ENCODE measurements around the gene AK3. TPM values are rescaled to one million over a fixed set of nuclear protein-coding genes. Genes with fewer than 3 reads are reported as not detected.
"Not testable (repeated sequence)": the region's sequence is repeated elsewhere in the genome, so short reads cannot be mapped to it uniquely, and the experiment has no call there.

Gene AK3
- total RNA-seq, 2 donors from 2014 or later = 51.5 to 59.8 TPM

- no peaks in the 10 kb centered on the region for H3K27me3 ChIP-seq (ENCODE audit: control insufficient read depth, insufficient read depth, low read length, poor library complexity, severe bottlenecking)
- no peak overlapping the region for H3K27ac ChIP-seq (ENCODE audit: low read depth, low read length)
- Mint-ChIP-seq H3K27ac (no peak overlapping the region), H3K9me3 (no peaks in the 10 kb centered on the region), H3K4me3 (no peak overlapping the region), H3K4me1 (peaks cover 13% of the 10 kb centered on the region), H3K27me3 (ENCODE audit: insufficient read depth) (peaks cover 19% of the 10 kb centered on the region), H3K36me3 (ENCODE audit: low read depth) (no peaks in the 10 kb centered on the region)
- TF ChIP-seq, protein P1, sequence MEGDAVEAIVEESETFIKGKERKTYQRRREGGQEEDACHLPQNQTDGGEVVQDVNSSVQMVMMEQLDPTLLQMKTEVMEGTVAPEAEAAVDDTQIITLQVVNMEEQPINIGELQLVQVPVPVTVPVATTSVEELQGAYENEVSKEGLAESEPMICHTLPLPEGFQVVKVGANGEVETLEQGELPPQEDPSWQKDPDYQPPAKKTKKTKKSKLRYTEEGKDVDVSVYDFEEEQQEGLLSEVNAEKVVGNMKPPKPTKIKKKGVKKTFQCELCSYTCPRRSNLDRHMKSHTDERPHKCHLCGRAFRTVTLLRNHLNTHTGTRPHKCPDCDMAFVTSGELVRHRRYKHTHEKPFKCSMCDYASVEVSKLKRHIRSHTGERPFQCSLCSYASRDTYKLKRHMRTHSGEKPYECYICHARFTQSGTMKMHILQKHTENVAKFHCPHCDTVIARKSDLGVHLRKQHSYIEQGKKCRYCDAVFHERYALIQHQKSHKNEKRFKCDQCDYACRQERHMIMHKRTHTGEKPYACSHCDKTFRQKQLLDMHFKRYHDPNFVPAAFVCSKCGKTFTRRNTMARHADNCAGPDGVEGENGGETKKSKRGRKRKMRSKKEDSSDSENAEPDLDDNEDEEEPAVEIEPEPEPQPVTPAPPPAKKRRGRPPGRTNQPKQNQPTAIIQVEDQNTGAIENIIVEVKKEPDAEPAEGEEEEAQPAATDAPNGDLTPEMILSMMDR (conservative IDR thresholded peaks at IDR 0.05) = no peak
- H3K9ac ChIP-seq (ENCODE audit: extremely low read depth, low read length, poor library complexity, severe bottlenecking) = no peak overlapping the region
- no peak for DNase-seq
- no peak overlapping the region for H3K4me3 ChIP-seq (ENCODE audit: low read length)
- H3K9me3 ChIP-seq (ENCODE audit: control insufficient read depth, low read length) = no peaks in the 10 kb centered on the region
- H3K4me1 ChIP-seq (ENCODE audit: control insufficient read depth, insufficient read depth, low read length) = no peaks in the 10 kb centered on the region
- no peaks in the 10 kb centered on the region for H3K36me3 ChIP-seq (ENCODE audit: control insufficient read depth, insufficient read depth, low read length)
- 98 to 100% methylated on average over 1 to 4 of the region's 4 CpGs for WGBS, 2 experiments (ENCODE audit: insufficient coverage in 1 of 2, insufficient read length in 1 of 2)
Measured at GRCh38 chr9:4786599-4786998, 45.6 kb upstream of the AK3 start.

DNA sequence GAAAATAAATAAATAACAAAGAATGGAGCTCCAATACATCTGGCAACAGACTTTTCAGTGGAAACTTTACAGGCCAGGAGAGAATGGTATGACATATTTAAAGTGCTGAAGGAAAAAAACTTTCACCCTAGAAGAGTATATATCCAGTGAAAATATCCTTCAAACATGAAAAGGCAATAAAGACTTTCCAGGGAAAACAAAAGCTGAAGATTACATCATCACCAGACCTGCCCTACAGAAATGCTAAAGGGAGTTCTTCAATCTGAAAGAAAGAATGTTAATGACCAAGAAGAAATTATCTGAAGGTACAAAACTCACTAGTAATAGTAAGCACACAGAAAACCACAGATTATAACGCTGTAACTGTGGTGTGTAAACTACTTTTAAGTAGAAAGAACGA is 43.4 kb upstream of the AK3 start:
- H3K27me3 Mint-ChIP-seq (ENCODE audit: insufficient read depth) = peaks cover 3% of the 10 kb centered on the region
- no peak for DNase-seq
- Histone ChIP-seq H3K4me3 (ENCODE audit: low read length) (no peak overlapping the region), H3K36me3 (ENCODE audit: control insufficient read depth, insufficient read depth, low read length) (no peaks in the 10 kb centered on the region), H3K9ac (ENCODE audit: extremely low read depth, low read length, poor library complexity, severe bottlenecking) (no peak overlapping the region), H3K9me3 (ENCODE audit: control insufficient read depth, low read length) (no peaks in the 10 kb centered on the region), H3K27me3 (ENCODE audit: control insufficient read depth, insufficient read depth, low read length, poor library complexity, severe bottlenecking) (no peaks in the 10 kb centered on the region), H3K4me1 (ENCODE audit: control insufficient read depth, insufficient read depth, low read length) (no peaks in the 10 kb centered on the region), H3K27ac (ENCODE audit: low read depth, low read length) (no peak overlapping the region)
- TF ChIP-seq, protein P1 (conservative IDR thresholded peaks at IDR 0.05) = no peak
- WGBS, 2 experiments (ENCODE audit: insufficient coverage in 1 of 2, insufficient read length in 1 of 2) = no CpG with 5 or more reads among the region's 2 CpGs
- no peaks in the 10 kb centered on the region for H3K9me3 Mint-ChIP-seq
- H3K27ac Mint-ChIP-seq = no peak overlapping the region
- peaks cover 13% of the 10 kb centered on the region for H3K4me1 Mint-ChIP-seq
- H3K4me3 Mint-ChIP-seq = no peak overlapping the region
- H3K36me3 Mint-ChIP-seq (ENCODE audit: low read depth) = no peaks in the 10 kb centered on the region

- not testable (repeated sequence) for H3K27ac Mint-ChIP-seq; H3K27ac ChIP-seq (ENCODE audit: low read depth, low read length); H3K9me3 ChIP-seq (ENCODE audit: control insufficient read depth, low read length); H3K36me3 ChIP-seq (ENCODE audit: control insufficient read depth, insufficient read depth, low read length); H3K27me3 Mint-ChIP-seq (ENCODE audit: insufficient read depth); H3K9ac ChIP-seq (ENCODE audit: extremely low read depth, low read length, poor library complexity, severe bottlenecking); H3K4me1 ChIP-seq (ENCODE audit: control insufficient read depth, insufficient read depth, low read length); H3K36me3 Mint-ChIP-seq (ENCODE audit: low read depth); H3K9me3 Mint-ChIP-seq; DNase-seq; H3K4me3 ChIP-seq (ENCODE audit: low read length); H3K4me3 Mint-ChIP-seq; H3K27me3 ChIP-seq (ENCODE audit: control insufficient read depth, insufficient read depth, low read length, poor library complexity, severe bottlenecking)
- WGBS, 2 experiments (ENCODE audit: insufficient coverage in 1 of 2, insufficient read length in 1 of 2) = 93 to 100% methylated on average over 1 to 4 of the region's 4 CpGs
- H3K4me1 Mint-ChIP-seq = peaks cover 13% of the 10 kb centered on the region
Measured at GRCh38 chr9:4783191-4783590, 42.2 kb upstream of the AK3 start.

GRCh38 chr9:4781408-4781807 is 40.4 kb upstream of the AK3 start:
- H3K4me1 ChIP-seq (ENCODE audit: control insufficient read depth, insufficient read depth, low read length) = no peaks in the 10 kb centered on the region
- H3K9me3 ChIP-seq (ENCODE audit: control insufficient read depth, low read length) = no peaks in the 10 kb centered on the region
- WGBS, 2 experiments (ENCODE audit: insufficient coverage in 1 of 2, insufficient read length in 1 of 2) = 86% methylated on average over 2 of the region's 2 CpGs
- Mint-ChIP-seq H3K27me3 (ENCODE audit: insufficient read depth) (no peaks in the 10 kb centered on the region), H3K4me1 (peaks cover 13% of the 10 kb centered on the region), H3K36me3 (ENCODE audit: low read depth) (no peaks in the 10 kb centered on the region), H3K27ac (no peak overlapping the region), H3K9me3 (no peaks in the 10 kb centered on the region), H3K4me3 (no peak overlapping the region)
- H3K36me3 ChIP-seq (ENCODE audit: control insufficient read depth, insufficient read depth, low read length) = no peaks in the 10 kb centered on the region
- TF ChIP-seq, protein P1 (conservative IDR thresholded peaks at IDR 0.05) = no peak
- no peak overlapping the region for H3K4me3 ChIP-seq (ENCODE audit: low read length)
- H3K27me3 ChIP-seq (ENCODE audit: control insufficient read depth, insufficient read depth, low read length, poor library complexity, severe bottlenecking) = no peaks in the 10 kb centered on the region
- H3K9ac ChIP-seq (ENCODE audit: extremely low read depth, low read length, poor library complexity, severe bottlenecking) = no peak overlapping the region
- no peak overlapping the region for H3K27ac ChIP-seq (ENCODE audit: low read depth, low read length)
- DNase-seq = peak; percentile 27
